Activated CD4-positive, alpha-beta T cell treated with anti-CD3 and anti-CD28 coated beads, Interleukin-2, Interleukin-4, amounts not matched to agents 100 ng/mL and 50 ng/mL, durations not matched to agents 16 hours and 8 hours (primary cell): ENCODE results near the gene CAV3.
"Not testable (repeated sequence)": the region's sequence is repeated elsewhere in the genome, so short reads cannot be mapped to it uniquely, and the experiment has no call there.

Experiments
- DNase-seq: peaks from one replicate; pipeline ENCODE4 v3.0.0-alpha.2; 2020; ENCODE audit warnings: low spot score

The CAV3 gene

DNA sequence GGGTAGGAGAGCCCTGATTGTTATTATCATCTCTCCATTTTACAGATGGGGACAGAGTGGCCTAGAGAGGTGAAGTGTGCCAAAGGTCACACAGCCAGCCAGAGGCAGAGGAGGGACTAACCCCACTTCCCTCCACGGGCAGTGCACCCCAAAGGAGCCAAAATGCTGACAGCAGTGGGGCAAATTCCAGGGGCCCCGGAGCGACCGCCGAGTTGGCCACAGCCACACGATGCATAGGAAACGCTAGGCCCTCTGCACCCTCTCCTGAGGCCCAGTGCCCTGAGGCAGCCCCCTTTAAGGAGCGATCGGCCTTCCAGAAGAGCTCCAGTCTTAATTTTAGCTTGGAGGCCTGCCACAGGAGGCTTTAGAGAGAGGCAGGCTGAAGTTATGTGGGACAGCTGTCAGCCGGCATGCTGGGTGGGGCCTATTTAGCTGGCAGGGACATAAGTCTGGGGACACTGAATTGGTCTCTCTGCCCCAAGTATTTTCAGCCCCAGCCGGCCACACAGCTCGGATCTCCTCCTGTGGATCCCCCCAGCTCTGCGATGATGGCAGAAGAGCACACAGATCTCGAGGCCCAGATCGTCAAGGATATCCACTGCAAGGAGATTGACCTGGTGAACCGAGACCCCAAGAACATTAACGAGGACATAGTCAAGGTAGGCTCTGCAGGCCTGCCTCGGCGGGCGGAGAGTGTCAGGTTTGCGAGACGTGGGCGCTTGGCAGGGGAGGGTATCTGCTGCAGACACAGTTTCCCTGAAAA is at the start of gene CAV3:
Gene CAV3 (plus strand): TSS at position 471 of the 763 bp plus-strand sequence. CDS start 75 bp downstream, at position 546.
- no peak for DNase-seq

DNA sequence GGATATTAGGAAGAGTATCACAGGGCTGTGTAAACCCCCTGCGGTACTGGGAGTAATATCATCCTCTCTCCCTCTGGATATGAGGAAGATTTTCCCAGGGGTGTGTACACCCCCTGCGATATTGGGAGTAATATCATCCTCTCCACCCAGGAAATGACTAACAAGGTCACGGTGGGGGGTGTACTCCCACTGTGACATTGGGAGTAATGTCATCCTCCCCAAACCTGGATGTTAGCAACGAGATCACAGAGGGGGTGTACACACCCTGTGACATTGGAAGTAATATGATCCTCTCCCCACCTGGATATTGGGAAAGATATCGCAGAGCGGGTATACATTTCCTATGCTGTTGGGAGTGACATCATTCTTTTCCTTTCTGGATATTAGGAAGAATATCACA is 48.6 kb upstream of the CAV3 start:
- not testable (repeated sequence) for DNase-seq

DNA sequence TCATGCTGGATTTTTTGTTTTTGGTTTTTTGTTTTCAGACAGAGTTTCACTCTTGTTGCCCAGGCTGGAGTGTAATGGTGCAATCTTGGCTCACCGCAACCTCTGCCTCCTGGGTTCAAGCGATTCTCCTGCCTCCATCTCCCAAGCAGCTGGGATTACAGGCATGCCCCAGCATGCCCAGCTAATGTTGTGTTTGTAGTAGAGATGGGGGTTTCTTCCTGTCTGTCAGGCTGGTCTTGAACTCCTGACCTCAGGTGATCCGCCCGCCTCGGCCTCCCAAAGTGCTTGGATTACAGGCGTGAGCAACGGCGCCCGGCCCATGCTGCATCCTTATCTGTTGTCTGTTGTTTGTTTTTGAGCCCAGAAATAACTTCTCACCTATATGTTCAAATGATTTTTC is 42.3 kb upstream of the CAV3 start:
- not testable (repeated sequence) for DNase-seq

DNA sequence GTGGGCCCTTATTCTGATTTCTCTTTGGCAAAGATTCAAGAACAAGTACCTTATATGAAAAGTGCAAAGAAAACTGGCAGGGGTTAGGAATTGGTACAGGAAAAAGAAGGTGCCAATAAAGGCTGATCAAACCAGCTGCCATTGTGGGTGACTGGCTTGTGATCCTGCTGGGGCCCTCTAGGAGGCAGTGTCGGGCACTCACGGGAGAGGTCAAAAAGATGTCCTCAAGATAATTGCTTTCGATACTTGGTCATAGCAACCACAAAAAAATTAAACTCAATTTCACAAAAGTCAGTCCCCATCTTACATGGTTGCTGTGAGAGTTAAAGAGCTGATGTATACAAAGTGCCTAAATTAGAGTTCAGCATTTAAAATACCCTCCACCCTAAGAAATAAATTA is 31.0 kb upstream of the CAV3 start:
- no peak for DNase-seq

DNA sequence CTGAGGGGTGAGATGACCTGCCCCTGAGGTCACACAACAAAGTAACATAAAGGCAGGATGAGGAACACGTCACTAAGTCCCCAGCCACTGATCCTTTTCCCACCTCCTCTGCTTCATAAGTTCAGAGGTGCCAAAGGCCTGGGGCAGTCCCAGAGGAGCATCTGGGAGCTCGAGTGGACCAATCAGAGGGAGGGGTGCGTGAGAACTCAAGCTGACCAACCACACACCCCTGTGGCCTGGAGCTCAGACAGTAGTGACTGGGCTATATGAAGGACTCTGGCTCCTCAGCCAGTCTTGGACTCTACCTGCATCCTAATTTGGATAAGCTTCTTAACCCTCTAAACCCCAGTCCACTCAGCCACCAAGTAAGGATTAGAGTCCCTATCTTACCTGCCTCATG is 28.0 kb upstream of the CAV3 start:
- no peak for DNase-seq

DNA sequence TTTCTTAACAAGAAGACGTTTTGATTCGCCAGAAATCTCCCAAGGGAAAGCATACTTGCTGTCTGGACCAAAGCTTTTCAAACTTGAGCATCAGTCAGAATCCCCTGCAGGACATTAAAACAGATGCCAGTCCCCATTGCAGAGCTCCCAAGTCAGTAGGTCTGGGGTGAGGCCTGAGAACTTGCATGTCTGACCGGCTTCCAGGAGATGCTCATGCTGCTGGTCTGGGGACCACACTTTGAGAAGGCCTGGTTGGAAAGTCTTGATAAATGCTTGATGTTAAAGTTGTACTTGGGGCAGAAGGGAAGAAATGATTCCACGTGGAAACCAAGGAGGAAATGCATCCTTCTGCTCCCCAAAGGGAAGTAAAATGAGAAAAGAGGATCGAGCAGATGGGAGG is 24.3 kb upstream of the CAV3 start:
- no peak for DNase-seq

DNA sequence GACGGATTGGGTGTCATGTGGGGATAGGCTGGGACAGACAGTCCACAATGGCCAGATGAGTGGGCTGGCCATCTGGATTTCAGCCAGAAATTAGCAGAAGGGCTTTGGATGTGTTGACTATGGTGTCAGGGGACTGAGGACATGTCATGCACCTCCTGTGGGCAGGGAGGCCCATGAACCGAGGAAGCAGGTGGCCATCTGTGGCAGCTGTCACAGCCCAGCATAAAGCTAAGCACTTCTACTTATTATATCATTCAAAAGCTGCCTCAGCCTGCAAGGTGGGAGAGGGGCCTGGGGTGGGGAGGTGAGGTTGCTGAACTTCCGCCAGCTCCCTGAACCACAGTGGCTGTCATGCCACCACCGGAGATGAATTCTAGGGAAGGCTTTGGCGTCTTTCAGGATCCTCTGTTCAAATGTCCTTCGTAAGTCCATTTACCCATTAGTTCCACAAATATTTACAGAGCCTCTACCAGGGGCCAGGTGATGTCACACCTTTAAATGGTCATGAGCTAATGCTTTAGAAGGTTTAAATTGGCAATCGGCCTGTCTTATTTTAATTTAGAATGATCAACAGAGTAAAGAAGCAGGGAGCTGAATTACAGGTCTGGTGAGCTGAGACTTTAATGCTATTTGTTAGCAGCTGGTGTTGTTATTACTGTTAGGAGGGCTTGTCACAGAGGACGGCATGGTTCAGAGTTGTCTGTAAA is 23.6 kb upstream of the CAV3 start:
- DNase-seq: no peak

DNA sequence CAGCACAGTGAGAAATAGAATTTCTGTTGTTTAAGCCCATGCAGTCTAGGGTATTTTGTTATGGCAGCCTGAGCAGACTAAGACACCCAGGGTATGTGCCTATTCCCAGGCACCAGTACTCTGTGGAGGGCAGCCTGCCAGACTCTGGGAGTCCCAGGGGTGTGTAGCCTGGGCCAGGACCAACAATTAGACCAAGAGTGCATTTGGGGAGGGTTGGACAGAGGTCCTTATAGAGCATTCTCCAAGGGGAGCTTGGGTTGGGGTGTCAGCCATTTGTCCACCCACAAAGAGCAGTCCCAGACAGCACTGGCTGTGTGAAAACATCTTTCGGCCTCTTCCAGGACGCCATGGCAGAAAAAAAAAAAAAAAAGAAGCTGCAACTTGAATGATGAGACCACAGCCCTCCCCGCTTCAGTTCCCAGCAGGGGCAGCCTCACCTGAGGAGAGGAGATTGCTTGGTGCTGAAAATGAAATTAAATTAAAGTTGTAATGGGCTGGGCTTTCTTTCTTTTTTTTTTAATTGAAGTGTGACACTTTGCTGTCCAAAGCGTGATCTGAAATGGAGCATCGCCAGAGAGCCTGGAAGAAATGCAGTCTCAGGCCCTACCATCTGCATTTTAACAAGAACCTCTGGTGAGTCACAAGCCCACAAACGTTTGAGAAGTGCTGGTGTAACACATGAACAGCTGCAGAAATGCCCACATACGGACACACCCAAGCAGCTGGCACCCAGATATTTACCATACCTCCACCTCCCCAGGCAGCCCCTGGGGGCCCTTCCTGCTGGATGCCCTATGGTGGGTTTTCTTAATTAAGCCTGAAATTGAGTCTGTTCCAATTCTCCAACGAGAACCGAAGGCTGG is 21.3 kb upstream of the CAV3 start:
- no peak for DNase-seq

DNA sequence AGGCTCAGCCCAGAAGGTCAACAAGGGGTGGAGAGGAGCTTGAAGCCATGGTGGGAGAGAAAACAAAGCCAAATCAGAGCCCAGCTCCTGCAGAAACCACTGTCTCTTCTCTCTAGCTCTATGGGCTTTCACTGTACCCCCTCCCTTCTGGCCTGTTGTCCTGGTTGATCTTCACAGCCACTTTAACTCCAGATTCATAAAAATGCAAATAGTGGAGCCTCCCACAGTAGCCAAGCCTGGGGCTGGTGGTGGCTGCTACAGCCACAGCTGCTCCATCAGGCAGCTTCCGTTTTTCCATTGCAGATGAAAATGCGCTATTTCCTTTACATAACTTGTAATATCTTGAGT is 20.7 kb upstream of the CAV3 start:
- no peak for DNase-seq

DNA sequence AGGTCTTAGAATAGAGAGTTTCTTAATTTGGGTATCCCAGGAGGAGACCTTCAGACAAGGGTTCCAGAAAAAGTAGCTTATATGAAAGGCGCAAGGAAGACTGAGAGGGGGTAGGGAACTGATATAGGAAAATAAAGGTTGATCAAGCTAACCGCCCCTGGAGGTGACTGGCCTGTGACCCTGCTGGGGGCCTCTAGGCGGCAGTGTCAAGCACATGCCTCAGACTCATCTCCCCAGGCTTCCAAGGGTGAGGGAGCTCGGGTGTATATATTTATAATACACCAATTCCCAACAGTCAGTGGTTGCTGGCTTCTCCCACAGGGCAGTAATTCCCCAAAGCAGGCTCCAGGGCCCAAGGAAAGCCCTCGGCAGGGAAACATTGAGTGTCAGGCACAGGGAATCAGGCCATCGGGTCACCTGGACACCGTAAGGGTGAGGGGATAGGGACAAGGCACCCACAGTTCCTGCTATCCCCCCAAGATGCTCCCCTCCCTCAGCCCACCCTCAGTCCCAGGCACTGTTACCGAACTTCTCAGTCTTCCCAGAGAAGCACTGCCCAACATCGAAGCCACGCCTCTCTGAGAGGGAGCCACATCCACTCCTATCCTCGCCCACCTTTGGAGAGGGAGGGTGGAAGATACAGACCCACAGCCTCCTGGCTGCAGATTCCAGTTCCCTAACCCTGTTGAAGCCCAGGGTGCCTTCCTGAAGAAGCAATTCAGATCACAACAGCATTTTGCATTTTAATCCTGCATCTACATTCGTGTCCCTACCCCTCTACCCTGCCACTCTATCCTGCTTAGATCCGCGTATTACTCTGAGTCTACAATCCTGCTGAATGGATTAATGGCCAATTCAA is 19.5 kb upstream of the CAV3 start:
- no peak for DNase-seq

DNA sequence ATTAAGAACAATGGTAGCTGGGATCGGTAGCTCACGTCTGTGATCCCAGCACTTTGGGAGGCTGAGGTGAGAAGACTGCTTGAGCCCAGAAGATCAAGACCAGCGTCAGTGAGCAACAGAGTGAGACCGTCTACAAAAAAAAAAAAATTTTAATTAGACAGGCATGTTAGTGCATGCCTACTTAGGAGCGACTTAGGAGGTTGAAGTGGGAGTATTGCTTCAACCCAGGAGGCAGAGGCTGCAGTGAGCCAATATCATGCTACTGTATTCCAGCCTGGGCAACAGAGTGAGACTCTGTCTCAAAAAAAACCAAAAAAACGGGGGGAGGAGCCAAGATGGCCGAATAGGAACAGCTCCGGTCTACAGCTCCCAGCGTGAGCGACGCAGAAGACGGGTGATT is 17.8 kb upstream of the CAV3 start:
- DNase-seq: not testable (repeated sequence)

DNA sequence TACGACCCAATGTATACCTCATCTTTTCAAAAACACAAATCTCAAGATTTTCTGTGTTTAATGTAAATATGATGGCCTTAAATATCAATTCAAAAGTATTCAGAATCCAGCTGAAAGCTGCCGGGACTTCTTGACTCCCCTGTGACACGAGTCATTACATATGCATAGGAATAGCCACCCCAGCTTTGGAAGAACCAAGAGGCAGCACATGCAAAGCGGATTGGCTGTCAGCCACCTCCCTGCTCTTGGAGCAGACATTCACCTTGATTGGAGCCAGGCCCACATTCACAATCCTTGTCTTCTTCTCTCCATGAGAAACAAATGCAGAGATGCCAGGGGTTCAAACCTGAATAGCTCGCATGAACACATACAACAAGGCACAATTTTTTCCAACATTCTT is 10.8 kb upstream of the CAV3 start:
- DNase-seq: no peak

DNA sequence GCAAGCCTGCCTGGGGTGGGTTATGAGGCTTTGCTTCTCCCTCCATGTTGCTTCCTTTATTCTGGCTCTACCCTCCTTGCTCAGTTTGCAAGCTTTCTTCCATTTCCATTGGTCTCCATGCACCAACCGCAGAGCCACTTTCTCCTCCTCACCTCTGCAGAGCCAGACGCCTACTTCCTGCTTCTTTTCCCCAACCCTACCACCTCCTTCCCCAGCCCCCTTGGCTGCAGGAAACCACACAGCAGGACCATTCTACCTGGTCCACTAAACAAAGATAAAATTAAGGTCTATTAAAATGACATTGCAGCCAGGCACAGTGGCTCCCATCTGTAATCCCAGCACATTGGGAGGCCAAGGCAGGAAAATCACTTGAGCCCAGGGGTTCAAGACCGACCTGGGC is 10.0 kb upstream of the CAV3 start:
- DNase-seq: no peak

DNA sequence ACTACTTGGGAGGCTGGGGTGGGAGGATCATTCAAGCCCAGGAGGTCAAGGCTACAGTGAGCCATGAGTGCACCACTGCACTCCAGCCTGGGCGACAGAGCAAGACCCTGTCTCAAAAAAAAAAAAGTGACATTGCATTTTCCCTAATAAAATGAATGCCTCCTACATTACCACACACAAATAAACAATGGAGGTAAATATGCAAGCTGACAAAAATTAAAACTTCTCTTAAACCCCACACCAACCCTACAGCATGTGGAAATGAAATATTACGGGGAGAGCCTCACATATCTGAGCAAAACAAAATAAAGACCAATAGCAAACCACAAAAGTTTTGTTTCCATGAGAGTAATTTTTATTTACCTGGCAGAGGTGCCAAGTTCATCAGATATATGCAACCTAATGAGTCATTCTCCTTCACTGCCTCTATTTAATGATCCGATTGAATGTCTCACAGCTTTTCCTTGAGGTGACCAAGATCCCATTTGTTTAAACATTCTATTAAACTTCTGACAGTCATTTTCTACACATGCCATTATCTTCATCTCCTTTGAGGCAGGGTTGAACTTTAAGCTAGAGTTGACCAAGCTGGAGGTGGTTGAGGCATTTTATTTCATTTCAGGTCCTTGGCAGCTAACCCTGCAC is 9.4 kb upstream of the CAV3 start:
- DNase-seq: no peak

DNA sequence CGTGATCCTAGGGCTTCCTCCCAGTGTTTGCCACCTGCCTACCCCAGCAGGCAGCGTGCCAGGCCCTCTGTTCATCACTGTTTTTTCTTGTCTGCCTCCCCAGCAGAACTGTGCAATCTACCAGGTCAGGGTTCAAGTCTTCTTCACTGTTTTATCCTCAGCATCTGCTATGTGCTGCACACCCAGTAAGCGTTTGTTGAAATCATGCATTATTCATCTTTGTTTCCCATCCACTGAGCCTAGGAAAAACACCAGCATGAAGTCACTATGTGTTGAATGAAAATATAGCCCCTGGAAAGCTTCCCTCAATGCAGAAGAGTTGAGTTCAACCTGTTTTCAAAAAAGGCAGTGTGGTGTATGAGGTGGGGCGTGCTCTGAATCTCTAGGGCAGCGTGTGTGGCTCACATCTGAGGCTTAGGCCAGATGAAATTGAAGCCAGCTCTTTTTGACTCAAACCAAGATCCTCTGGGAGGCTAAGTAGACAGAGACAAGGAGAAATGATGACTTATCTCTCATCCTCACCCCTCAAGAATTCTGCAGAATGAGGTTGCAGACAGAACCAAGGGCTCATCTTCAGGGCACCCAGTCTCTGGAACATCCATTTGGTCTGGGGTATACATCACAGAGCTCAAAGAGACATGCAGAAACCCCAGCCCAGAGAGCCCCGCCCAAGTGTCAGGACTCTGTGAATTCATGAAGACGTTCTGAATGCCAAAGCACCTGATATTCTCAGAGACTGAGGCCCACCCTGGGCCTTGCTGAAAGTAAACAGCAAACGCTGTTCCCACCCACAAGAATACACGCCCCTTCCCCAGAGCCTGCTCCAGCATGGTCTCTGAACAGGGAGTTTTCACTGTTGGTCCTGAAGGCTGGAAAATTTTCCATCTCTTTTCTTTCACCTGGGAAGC is 5.7 kb upstream of the CAV3 start:
- DNase-seq: no peak

DNA sequence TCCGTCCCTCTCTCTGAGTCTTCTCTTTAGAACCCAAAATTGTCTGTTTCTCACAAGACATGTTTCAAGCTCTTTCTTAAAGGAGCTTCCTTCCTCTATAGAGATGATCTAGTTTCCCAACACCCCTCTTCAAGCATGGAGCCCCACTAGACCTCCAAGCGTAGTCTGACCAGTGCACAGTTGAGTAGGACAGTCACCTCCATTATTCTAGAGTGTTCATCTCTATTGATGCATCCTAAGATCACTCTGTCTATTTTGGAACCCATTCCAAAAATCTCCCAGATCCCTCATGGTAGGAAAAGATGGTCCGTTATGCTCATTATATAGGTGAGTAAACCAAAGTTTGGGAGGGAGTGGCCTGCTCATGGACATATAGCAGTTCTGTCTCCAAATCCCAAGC is 4.1 kb upstream of the CAV3 start:
- DNase-seq: no peak

DNA sequence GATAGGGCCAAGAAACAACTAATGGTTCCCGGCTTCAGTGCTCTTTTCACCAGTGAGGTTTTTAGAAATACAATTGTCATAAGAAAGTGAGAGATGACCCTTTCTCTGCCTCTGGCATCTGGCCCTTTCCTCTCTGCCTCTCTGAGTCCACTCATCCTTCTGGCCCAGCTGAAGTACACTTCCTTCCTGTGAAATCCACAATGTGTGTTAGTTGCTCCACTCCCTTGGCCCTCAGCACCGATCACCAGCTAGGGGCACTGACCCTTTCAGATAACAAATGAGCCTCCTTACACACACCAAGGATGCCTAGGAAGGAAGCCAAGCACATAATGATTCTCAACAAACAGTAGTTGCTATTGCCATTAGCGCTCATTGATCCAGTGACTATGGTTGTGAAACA is 2.9 kb upstream of the CAV3 start:
- DNase-seq: no peak

DNA sequence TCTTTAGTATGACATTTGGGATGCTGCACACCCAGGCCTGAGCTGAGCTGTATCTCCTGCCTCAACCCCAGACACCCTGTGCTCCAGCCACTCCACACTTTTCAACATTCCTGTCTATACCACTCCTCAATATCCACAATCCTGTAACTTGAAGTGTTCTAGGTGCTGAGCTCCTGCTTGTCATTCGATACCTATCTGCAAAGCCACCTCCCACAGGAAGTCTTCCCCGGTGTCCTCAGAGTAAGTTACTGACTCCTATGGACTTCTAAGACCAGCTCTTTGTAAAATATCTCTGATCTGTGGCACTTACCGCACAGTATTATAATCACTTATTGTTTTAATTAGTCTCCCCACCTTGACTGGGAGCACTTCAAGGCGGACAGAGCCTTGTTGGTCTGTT is 1.2 kb upstream of the CAV3 start:
- DNase-seq: no peak

DNA sequence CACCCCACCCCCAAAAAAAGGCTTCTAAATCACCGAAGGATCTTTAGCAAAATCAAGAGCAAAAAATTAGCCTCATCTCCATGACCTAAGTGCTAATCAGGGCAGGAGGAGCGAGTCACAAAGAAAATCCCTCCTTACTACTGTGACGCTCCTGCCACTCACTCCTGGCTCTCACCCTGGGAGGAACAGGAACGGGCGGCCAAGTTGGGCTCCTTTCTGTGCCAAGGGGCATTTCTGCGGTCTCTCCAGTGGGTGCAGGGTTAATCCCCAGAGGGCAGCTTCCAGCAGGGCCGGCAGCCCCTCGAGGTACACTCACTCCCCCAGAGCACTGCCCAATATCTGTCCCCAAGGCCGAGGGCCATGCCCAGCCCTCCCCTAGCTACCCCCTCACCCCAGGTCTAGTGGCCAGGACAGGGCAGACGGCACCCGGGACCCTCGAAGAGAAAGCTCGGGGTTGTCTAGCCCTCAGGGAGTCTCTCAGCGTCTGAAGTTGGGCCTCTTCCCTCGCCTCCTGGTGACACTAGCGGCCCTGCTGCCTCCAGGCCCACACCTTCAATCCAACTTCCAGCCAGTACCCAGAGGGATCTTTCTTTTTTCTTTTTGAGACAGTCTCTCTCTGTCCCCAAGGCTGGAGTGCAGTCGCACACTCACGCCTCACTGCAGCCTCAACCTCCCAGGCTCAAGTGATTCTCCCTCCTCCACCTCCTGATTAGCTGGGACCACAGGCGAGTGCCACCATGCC is 706 bp downstream of the CAV3 start:
- no peak for DNase-seq

DNA sequence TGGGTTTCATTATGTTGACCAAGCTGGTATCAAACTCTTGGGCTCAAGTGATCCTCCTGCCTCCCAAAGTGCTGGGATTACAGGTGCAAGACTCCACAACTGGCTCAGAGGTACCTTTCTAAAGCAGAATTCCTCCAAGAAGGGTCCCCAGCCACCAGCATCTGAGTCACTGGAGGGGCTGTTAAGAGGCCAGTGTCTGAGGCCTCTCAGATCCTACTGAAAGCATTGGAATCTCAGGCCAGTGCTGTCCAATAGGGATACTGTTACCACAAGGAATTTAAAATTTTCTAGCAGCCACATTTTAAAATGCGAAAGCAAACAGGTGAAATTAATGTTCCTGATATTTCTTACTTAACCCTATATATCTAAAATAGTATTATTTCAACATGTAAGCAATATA is 1.3 kb downstream of the CAV3 start:
- no peak for DNase-seq
